KOPT-K1 (cell line): ENCODE measurements around the gene C16orf87.

Experiments
- H3K27ac ChIP-seq: fragments of 200-600 bp; sonication (generic); 2 replicates; pipeline ENCODE4 v1.5.1; 2016; ENCODE audit warnings: antibody characterized with exemption, mild to moderate bottlenecking, low read depth, low read length; ENCODE audit not compliant: poor library complexity, severe bottlenecking
- H3K36me3 ChIP-seq: fragments of 200-600 bp; sonication (generic); 2 replicates; pipeline ENCODE4 v1.5.1; 2017; ENCODE audit warnings: antibody characterized with exemption, mild to moderate bottlenecking, low read length, moderate library complexity; ENCODE audit not compliant: insufficient read depth
- H3K9me3 ChIP-seq: fragments of 200-600 bp; sonication (generic); 2 replicates; pipeline ENCODE4 v1.5.1; 2017; ENCODE audit warnings: antibody characterized with exemption, low read length, mild to moderate bottlenecking; ENCODE audit not compliant: insufficient read depth, poor library complexity, severe bottlenecking

The C16orf87 gene

GRCh38 chr16:46852130-46852529 is 21.1 kb upstream of the C16orf87 start:
- H3K27ac ChIP-seq = no peak overlapping the region
- H3K36me3 ChIP-seq = no peaks in the 10 kb centered on the region
- no peaks in the 10 kb centered on the region for H3K9me3 ChIP-seq

DNA sequence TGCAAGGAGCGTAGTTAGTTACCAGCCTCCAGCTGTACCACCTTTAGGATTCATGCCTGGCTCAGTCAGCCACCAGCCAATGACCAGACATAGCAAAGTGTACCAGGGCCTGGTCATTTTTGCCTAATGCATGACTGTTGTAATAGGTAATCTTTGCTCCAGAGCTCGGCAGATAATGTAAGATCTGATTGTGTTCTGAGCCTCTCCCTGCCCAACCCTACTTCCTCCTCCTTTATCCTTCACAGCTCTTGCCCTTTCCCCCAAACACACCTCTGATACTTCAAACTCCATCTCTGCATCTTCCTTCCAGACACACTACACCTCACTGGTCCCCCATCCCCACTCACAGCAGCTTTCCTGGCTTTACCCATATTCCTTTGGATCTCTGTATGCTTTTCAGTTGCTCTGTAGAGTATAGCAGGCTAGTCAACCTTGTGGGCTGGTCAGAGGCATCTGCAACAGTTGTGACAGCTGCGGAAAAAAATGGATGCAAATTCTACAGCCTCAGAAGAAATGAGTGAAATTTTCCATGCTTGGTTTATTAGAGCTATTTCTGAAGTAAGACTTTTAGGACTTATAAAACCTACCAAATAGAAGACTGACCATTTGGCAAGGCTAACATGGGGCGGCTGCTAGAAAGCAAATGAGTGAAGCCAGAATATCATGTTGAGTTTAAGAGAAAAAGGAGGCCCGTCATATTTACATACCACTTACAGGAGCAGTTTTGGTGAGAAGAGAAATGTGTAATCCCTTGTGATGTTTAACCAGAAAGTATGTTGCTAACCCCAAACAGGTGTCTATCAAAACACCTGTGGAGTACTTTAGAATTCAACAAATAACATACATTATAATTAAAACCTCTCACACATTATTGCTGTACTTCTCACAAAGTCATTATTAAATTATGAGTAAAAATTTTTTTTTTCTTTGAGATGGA is 19.9 kb upstream of the C16orf87 start:
- Histone ChIP-seq H3K27ac (no peak overlapping the region), H3K36me3 (no peaks in the 10 kb centered on the region), H3K9me3 (no peaks in the 10 kb centered on the region)

DNA sequence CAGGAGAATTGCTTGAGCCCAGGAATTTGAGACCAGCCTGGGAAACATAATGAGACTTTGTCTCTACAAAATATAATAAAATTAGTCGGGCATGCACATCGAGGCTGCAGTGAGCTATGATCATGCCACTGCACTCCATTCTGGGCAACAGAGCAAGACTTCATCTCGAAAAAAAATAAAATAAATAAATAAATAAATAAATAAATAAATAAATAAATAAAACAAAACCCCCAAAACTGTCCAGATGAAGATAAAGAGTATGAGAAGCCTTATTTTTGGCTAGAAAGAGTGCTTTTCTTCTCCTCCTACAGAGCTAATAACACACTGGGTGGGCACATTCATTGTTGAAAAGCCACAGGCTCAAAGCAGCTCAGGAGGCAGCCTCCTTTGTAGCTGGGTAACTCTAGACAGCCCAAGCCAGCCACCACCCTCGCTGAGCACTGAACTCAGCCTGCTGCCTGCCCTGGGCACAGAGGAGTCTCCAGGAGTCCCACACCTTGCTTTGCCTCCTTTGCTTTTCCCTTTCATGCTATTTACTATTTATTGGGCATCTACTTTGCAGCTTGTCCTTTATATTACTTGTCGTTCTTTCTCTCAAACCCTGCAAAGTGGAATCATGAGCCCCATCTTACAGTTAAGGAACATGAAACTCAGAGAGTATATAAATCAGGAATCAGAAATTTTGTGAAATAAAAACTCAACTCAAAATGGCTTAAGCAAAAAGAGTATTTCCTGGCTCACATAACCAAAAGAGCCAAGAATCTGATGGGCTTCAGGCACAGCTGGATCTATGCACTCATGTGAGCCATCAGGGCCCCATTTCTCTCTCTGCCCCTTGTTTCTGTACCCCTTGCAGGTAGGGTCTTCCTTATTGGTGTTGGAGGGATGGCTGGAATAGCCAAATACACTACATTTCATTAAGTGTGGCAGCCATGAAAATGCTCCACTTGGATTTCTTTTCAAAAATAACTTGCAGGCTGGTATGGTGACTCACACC is 18.1 kb upstream of the C16orf87 start:
- no peaks in the 10 kb centered on the region for H3K9me3 ChIP-seq
- no peaks in the 10 kb centered on the region for H3K36me3 ChIP-seq
- no peak overlapping the region for H3K27ac ChIP-seq

DNA sequence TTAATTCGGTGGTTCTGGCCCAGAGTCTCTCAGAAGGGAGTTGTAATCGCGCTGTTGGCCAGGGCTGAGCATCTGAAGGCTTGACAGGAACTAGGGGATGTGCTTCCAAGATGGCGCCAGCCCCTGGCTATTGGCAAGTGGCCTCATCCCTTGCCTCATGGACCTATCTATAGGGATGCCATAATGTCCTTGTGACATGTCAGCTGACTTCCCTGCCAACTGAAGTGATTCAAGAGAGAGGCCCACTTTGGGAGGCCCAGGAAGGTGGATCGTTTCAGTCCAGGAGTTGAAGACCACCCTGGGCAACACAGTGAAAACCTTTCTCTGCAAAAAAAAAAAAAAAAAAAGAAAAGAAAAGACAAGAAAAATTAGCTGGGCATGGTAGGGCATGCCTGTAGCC is 15.0 kb upstream of the C16orf87 start:
- Histone ChIP-seq H3K27ac (no peak overlapping the region), H3K9me3 (peaks cover 4% of the 10 kb centered on the region), H3K36me3 (no peaks in the 10 kb centered on the region)

- Histone ChIP-seq H3K36me3 (no peaks in the 10 kb centered on the region), H3K9me3 (peaks cover 4% of the 10 kb centered on the region), H3K27ac (no peak overlapping the region)
These were observed 13.8 kb upstream of the C16orf87 start for GRCh38 chr16:46844771-46845170.

DNA sequence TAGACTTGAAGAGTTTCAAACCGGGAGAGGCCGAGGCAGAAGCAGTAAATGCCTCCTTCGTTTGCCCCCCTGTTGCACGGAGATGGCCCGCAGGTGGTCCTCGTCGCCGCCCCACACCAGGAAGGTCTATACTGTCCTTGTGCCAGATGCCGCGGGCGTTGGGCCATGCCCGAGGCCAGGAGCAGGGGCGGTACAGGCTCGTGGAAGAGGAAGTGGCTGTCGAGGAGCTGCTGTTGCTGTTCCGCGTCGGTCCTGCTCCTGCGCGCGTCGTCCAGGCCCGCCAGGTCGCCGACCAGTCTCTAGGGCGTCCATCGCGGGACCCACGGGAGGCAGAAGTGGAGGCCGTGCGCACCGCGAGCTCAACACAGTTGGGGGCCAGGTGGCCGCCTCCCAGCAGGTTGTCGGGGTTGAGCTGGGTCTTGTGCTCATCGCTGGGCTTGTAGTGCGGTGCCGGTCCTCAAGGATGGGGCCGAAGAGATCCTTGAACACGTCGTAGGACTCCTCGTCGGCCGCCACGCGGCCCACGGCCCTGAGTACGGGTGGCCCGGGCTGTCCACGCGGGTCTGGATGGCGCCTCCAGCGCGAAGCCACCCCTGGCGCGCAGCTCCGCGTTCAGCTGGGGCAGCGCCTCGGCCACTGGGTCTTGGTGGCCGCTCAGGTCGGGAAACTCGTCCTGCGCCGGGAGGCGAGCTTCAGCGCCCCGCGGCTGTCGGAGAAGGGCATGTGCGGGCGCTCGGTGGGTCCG is 13.1 kb upstream of the C16orf87 start:
- peaks cover 4% of the 10 kb centered on the region for H3K9me3 ChIP-seq
- H3K36me3 ChIP-seq = no peaks in the 10 kb centered on the region
- H3K27ac ChIP-seq = no peak overlapping the region

- H3K27ac ChIP-seq = no peak overlapping the region
- H3K36me3 ChIP-seq = no peaks in the 10 kb centered on the region
- H3K9me3 ChIP-seq = peaks cover 4% of the 10 kb centered on the region
These were observed 11.4 kb upstream of the C16orf87 start for GRCh38 chr16:46842192-46842895.

DNA sequence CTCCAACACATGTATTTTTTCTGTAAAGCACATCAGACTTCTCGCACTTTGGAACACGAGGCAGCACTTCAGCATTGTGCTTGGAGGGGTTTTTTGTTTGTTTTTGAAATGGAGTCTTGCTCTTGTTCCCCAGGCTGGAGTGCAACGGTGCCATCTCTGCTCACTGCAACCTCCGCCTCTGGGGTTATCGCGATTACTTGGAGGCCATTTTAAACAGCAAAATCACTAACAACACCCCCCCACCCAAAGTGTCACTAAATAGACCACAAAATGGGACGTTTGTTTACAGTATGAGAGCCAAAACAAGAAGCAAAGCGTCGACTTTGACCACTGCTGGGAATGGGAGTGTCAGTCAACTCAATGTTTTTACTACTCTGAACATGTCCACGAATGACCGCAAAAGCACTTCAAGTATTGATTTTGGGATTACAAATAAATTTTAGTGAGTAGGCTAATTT is 9.0 kb upstream of the C16orf87 start:
- Histone ChIP-seq H3K36me3 (no peaks in the 10 kb centered on the region), H3K9me3 (peaks cover 4% of the 10 kb centered on the region), H3K27ac (no peak overlapping the region)

GRCh38 chr16:46836534-46837530 is 5.9 kb upstream of the C16orf87 start:
- Histone ChIP-seq H3K27ac (no peak overlapping the region), H3K9me3 (no peaks in the 10 kb centered on the region), H3K36me3 (no peaks in the 10 kb centered on the region)

DNA sequence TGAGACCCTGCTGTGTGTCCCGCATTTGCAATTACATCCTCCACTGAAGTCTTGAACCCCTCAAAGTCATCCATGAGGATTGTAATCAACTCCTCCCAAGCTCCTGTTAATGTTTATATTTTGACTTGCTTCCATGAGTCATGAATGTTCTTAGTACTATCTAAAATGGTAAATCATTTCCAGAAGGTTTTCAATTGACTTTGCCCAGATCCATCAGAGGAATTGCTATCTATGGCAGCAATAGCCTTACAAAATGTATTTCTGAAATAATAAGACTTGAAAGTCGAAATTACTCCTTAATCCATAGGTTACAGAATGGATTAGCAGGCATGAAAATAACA is 2.5 kb upstream of the C16orf87 start:
- H3K27ac ChIP-seq = no peak overlapping the region
- H3K9me3 ChIP-seq = no peaks in the 10 kb centered on the region
- no peaks in the 10 kb centered on the region for H3K36me3 ChIP-seq

- Histone ChIP-seq H3K9me3 (no peaks in the 10 kb centered on the region), H3K27ac (no peak overlapping the region), H3K36me3 (no peaks in the 10 kb centered on the region)
These were observed 1.9 kb upstream of the C16orf87 start for GRCh38 chr16:46832757-46833459.

DNA sequence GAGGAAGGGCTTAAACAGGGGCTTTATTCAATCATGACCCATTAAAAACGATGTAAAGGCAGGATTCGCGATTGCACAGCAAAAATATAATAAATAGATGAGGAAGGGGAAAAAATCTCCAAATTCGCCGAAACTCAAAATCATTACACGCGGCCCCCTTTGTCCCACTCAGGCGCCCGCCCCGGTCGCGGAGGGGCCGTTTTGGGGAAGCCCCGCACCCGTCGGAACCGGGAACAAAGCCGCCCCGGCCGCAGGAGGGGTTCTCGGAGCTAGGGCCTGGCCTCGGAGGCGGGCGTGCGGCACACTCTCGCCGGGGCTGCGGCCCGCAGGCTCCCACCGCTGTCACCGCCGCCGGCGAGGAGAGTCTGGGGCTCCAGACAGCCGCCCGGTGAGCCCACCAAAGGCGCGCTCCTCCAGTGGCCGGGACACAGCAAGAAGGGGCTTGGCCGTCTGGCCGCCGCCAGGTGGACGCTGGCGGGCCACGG is 521 bp downstream of the C16orf87 start:
- Histone ChIP-seq H3K9me3 (no peaks in the 10 kb centered on the region), H3K36me3 (no peaks in the 10 kb centered on the region), H3K27ac (peak overlapping the region; percentile 82)

DNA sequence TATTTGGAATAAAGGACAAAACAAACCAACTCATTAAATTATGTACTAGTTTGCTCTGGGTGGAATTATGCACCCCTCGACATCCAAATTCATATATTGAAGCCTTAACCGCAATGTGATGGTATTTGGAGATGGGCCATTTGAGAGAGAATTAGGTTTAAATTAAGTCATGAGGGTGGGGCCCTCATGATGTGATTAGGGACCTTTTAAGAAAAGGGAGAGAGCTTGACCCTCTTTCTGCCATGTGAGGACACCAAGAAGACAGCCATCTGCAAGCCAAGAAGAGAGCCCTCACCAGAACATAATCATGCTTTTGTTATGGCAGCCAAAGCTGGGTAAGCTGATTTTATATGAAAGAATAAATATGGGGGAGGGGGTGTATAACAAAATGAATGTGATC is 2.0 kb downstream of the C16orf87 start:
- Histone ChIP-seq H3K36me3 (peaks cover 3% of the 10 kb centered on the region; the same call in 1 of the 2 replicates), H3K27ac (peak overlapping the region; percentile 82), H3K9me3 (no peaks in the 10 kb centered on the region)
